ENCODE data around the gene PILRB. TPM values are rescaled to one million over a fixed set of nuclear protein-coding genes. Genes with fewer than 3 reads are reported as not detected.
"Not testable (repeated sequence)": the region's sequence is repeated elsewhere in the genome, so short reads cannot be mapped to it uniquely, and the experiment has no call there.

Gene PILRB
- total RNA-seq, 1 experiment from 2014 or later: 119 TPM

DNA sequence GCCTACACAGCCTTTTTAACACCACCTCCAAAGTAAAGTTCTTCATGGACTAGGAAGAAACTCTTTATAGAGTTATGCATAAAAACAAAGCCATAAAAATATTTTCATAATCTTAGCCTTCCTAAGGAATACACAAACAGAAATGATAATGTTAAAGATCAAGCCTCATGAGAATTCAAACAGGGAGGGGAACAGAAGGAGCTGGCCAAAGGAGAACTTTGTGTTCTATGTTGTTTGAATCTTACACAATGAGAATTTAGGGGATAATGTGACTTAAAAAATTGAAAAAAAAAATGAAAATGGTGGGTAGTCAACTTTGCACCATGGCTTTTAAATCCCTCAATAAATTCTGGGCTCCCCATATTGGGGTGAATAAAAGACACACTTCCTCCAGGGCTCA, 9.1 kb upstream of the PILRB start:
- Histone ChIP-seq H3F3A (ENCODE audit: insufficient read depth, low read depth) (peaks cover 41% of the 10 kb centered on the region), H4K20me1 (ENCODE audit: insufficient read depth) (peaks cover 44% of the 10 kb centered on the region), H2AFZ (no peak overlapping the region), H3K36me3 (ENCODE audit: low read depth) (peaks cover 35% of the 10 kb centered on the region), H3K4me2 (no peak overlapping the region), H3K4me3 (no peak overlapping the region), H3K79me2 (ENCODE audit: low read depth) (peaks cover 26% of the 10 kb centered on the region), H3K4me1 (replicated peaks; ENCODE audit: insufficient read depth) (peaks cover 9% of the 10 kb centered on the region; the same call in 1 of the 2 replicates), H3K9me3 (ENCODE audit: insufficient read depth, low read depth) (no peaks in the 10 kb centered on the region), H3K9me2 (ENCODE audit: insufficient read depth) (no peaks in the 10 kb centered on the region), H3K27ac (no peak overlapping the region), H3K27me3 (ENCODE audit: insufficient read depth, low read depth) (no peaks in the 10 kb centered on the region)
- BruUV-seq (replicated peaks): no TSS peak
- ChIA-PET POLR2A (ENCODE audit: unreplicated experiment) (no interaction called here), CTCF (no interaction called here)
- TF ChIP-seq EZH2 (IDR thresholded peaks at IDR 0.05; ENCODE audit: low read depth): no peak
- no peak for TF ChIP-seq CTCF (conservative IDR thresholded peaks at IDR 0.05)
- no peak for DNase-seq
- intact Hi-C loops (cut with micrococcal nuclease; ENCODE audit: unreplicated experiment): no loop called here

DNA sequence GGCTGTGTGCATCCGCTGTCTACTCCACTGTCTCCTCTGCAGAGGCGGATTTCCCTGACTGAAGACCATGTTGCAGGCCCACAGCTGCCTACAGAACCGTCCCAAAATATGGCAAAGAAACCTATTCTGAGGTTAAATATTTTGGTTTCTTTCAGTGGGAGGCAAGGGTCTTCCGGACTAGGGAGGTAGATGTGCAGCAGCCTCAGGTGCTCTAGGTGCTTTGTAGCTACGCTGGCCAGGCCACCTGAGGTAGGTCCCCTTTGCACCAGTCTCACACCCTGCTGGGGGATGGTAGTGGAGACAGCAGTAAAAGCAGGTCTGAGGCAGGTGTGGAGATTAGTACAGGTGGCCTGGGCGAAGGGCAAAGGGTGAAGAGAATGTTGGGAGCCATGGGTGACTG, 8.2 kb upstream of the PILRB start:
- BruUV-seq (replicated peaks): no TSS peak
- peaks cover 31% of the 10 kb centered on the region for H3K36me3 ChIP-seq (ENCODE audit: low read depth)
- ChIA-PET CTCF (no interaction called here), POLR2A (ENCODE audit: unreplicated experiment) (interaction anchor here (0.7 kb wide), 1 partner anchor 101 kb away, joined by 3 read pairs; no protein-coding TSS in a partner anchor)
- peaks cover 33% of the 10 kb centered on the region; the same call in 1 of the 2 replicates for H3F3A ChIP-seq (ENCODE audit: insufficient read depth, low read depth)
- no peak for DNase-seq
- intact Hi-C loops (cut with micrococcal nuclease; ENCODE audit: unreplicated experiment): loop anchor here (5.0 kb wide), 1 partner anchor 217 kb away; no protein-coding TSS in a partner anchor
- H3K4me3 ChIP-seq: no peak overlapping the region
- no peak overlapping the region for H2AFZ ChIP-seq
- H3K9me3 ChIP-seq (ENCODE audit: insufficient read depth, low read depth): no peaks in the 10 kb centered on the region
- H4K20me1 ChIP-seq (ENCODE audit: insufficient read depth): peaks cover 40% of the 10 kb centered on the region
- H3K9me2 ChIP-seq (ENCODE audit: insufficient read depth): no peaks in the 10 kb centered on the region
- TF ChIP-seq EZH2 (IDR thresholded peaks at IDR 0.05; ENCODE audit: low read depth) (no peak), CTCF (conservative IDR thresholded peaks at IDR 0.05) (no peak)
- 0 out of 2 replicates have a peak, but pooled peaks cover 2% of the 10 kb centered on the region for H3K4me1 ChIP-seq (replicated peaks; ENCODE audit: insufficient read depth)
- no peak overlapping the region for H3K27ac ChIP-seq
- H3K4me2 ChIP-seq: no peak overlapping the region
- peaks cover 20% of the 10 kb centered on the region for H3K79me2 ChIP-seq (ENCODE audit: low read depth)
- H3K27me3 ChIP-seq (ENCODE audit: insufficient read depth, low read depth): no peaks in the 10 kb centered on the region

DNA sequence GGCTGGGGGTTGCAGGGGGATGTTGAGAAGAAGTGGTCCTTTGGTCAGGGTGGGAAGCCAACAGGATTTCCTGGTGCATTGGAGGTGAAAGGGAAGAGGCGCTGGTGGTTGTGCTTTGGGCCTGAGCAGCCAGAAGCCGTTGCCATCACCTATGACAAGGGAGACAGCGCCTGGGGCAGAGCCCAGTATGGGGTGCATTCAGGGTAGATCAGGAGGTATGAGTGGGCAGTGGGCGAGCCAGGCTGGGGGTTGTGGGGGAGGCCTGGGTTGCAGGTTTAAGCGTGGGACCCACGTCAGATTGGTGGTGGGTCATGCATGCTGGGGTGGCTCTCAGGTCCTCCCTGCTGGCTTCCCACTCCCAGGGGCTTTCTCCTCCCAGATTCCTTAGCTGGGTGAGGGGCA, 6.3 kb upstream of the PILRB start:
- Histone ChIP-seq H4K20me1 (ENCODE audit: insufficient read depth) (peaks cover 29% of the 10 kb centered on the region), H3K27me3 (ENCODE audit: insufficient read depth, low read depth) (no peaks in the 10 kb centered on the region), H3K9me3 (ENCODE audit: insufficient read depth, low read depth) (no peaks in the 10 kb centered on the region), H2AFZ (no peak overlapping the region), H3K4me1 (replicated peaks; ENCODE audit: insufficient read depth) (no peaks in the 10 kb centered on the region), H3K79me2 (ENCODE audit: low read depth) (peaks cover 7% of the 10 kb centered on the region), H3K9me2 (ENCODE audit: insufficient read depth) (no peaks in the 10 kb centered on the region), H3K36me3 (ENCODE audit: low read depth) (peaks cover 21% of the 10 kb centered on the region), H3K4me2 (no peak overlapping the region), H3K27ac (no peak overlapping the region), H3K4me3 (no peak overlapping the region), H3F3A (ENCODE audit: insufficient read depth, low read depth) (peaks cover 23% of the 10 kb centered on the region; the same call in 1 of the 2 replicates)
- POLR2A ChIA-PET (ENCODE audit: unreplicated experiment): no interaction called here
- intact Hi-C loops (cut with micrococcal nuclease; ENCODE audit: unreplicated experiment): loop anchor here (5.0 kb wide), 1 partner anchor 219 kb away; no protein-coding TSS in a partner anchor
- BruUV-seq (replicated peaks): no TSS peak
- CTCF ChIA-PET: no interaction called here
- no peak for DNase-seq
- no peak for TF ChIP-seq CTCF (conservative IDR thresholded peaks at IDR 0.05)
- no peak for TF ChIP-seq EZH2 (IDR thresholded peaks at IDR 0.05; ENCODE audit: low read depth)

GRCh38 chr7:100352230-100352781, 5.6 kb upstream of the PILRB start:
- H3K79me2 ChIP-seq (ENCODE audit: low read depth); POLR2A ChIA-PET (ENCODE audit: unreplicated experiment); H3K27me3 ChIP-seq (ENCODE audit: insufficient read depth, low read depth); H3K27ac ChIP-seq; H3K4me1 ChIP-seq (replicated peaks; ENCODE audit: insufficient read depth); H2AFZ ChIP-seq; H3K4me2 ChIP-seq; H3K9me3 ChIP-seq (ENCODE audit: insufficient read depth, low read depth); DNase-seq; BruUV-seq (replicated peaks); H3K4me3 ChIP-seq; CTCF ChIA-PET; H3K9me2 ChIP-seq (ENCODE audit: insufficient read depth): not testable (repeated sequence)
- intact Hi-C loops (cut with micrococcal nuclease; ENCODE audit: unreplicated experiment): loop anchor here (5.0 kb wide), 1 partner anchor 220 kb away; no protein-coding TSS in a partner anchor
- H4K20me1 ChIP-seq (ENCODE audit: insufficient read depth): peaks cover 24% of the 10 kb centered on the region
- H3F3A ChIP-seq (ENCODE audit: insufficient read depth, low read depth): peaks cover 17% of the 10 kb centered on the region; the same call in 1 of the 2 replicates
- H3K36me3 ChIP-seq (ENCODE audit: low read depth): peaks cover 14% of the 10 kb centered on the region
